Raji (cell line): ENCODE results near the gene STAT3.

Experiments used
- POLR2A ChIP-seq: IDR thresholded peaks from 2 replicates; pipeline ENCODE4 v1.6.1; 2011; ENCODE audit warnings: low read depth, low read length, control low read depth; ENCODE audit not compliant: insufficient read depth

Gene STAT3

GRCh38 chr17:42338427-42338985 lies 49.7 kb downstream of the STAT3 start:
- no peak for TF ChIP-seq POLR2A

GRCh38 chr17:42337442-42337841 lies 50.8 kb downstream of the STAT3 start:
- TF ChIP-seq POLR2A, result no peak

- no peak for TF ChIP-seq POLR2A
Measured at GRCh38 chr17:42334677-42335076, 53.6 kb downstream of the STAT3 start.

GRCh38 chr17:42333053-42333452 lies 55.2 kb downstream of the STAT3 start:
- TF ChIP-seq POLR2A, result no peak

- TF ChIP-seq POLR2A, result no peak
Measured at GRCh38 chr17:42329025-42329976, 58.9 kb downstream of the STAT3 start.

- TF ChIP-seq POLR2A, result no peak
Measured at GRCh38 chr17:42325026-42325425, 63.2 kb downstream of the STAT3 start.

GRCh38 chr17:42323268-42323773 lies 64.9 kb downstream of the STAT3 start:
- no peak for TF ChIP-seq POLR2A

GRCh38 chr17:42322382-42323267 lies 65.6 kb downstream of the STAT3 start:
- TF ChIP-seq POLR2A, result no peak

- no peak for TF ChIP-seq POLR2A
Measured at GRCh38 chr17:42321555-42321954, 66.7 kb downstream of the STAT3 start.

GRCh38 chr17:42317266-42317845 lies 70.9 kb downstream of the STAT3 start:
- TF ChIP-seq POLR2A, result no peak

- TF ChIP-seq POLR2A, result no peak
Measured at GRCh38 chr17:42316755-42317154, 71.5 kb downstream of the STAT3 start.

GRCh38 chr17:42315402-42316156 lies 72.7 kb downstream of the STAT3 start:
- no peak for TF ChIP-seq POLR2A

GRCh38 chr17:42313773-42314566 lies 74.3 kb downstream of the STAT3 start:
- no peak for TF ChIP-seq POLR2A
